ENCODE measurements around the gene BLM. TPM values are rescaled to one million over a fixed set of nuclear protein-coding genes. Genes with fewer than 3 reads are reported as not detected.

The BLM gene
- polyA plus RNA-seq, 1 of the 3 experiments (the other 2 are of a cell fraction): 2.7 TPM

DNA sequence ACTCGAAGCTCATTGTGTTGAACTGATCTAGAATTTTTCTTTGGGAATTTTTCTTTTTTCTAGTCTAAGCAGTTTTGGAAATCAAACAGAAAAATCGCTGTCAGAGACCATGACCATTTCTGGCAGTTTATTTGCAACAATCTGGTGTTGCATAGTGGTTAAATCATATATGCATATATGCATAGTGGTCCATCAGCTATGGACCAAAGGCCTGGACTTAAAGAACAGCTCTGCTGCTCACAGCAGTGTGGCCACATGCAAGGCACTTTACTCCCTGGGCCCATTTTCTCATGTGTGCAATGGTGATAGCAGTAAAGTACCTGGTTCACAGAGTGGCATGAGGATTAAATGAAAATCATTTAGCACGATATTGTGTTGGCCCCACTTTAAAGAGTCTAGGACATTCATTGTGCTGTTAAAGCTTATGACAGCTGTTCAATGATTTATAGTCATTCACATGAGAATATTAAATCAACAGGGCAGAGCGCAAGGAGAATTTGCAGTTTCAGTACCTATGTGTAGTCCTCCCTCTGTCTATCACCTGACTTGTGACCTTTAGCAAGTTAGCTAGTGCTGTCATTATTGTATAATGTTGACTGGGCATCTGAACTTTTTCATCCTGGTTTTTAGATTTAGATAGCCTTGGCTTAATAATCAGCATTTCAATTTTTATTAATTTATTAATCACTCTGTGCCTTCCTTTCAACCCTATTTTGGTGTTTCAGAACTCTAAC lies 46.4 kb downstream of the BLM start:
- no peaks in the 10 kb centered on the region for H4K20me1 ChIP-seq (ENCODE audit: insufficient read depth)
- no peaks in the 10 kb centered on the region for H3K79me2 ChIP-seq (ENCODE audit: insufficient read depth)
- no peak overlapping the region for H3K4me2 ChIP-seq
- DNase-seq: no peak
- CTCF ChIA-PET: interaction anchor here (1.4 to 1.8 kb wide), 2 partner anchors 9 to 122 kb away, joined by 4 to 7 read pairs; no protein-coding TSS in a partner anchor
- no peaks in the 10 kb centered on the region for H3K9me2 ChIP-seq
- no peak overlapping the region for H3K27ac ChIP-seq (ENCODE audit: low read depth in 2 of 2, low read length in 1 of 2)
- POLR2A ChIA-PET: no interaction called here
- TF ChIP-seq ELF1 (IDR thresholded peaks at IDR 0.05) (no peak), NRF1 (IDR thresholded peaks at IDR 0.05; ENCODE audit: low read depth, low read length) (no peak), SIN3A (IDR thresholded peaks at IDR 0.05; ENCODE audit: borderline replicate concordance, low read depth, low read length) (no peak), MAX (IDR thresholded peaks at IDR 0.05; ENCODE audit: low read depth) (no peak), GATA2 (CRISPR knock-in tag; IDR thresholded peaks at IDR 0.05) (no peak), SMC3 (IDR thresholded peaks at IDR 0.05; ENCODE audit: low read depth, low read length) (no peak), FOXM1 (IDR thresholded peaks at IDR 0.05; ENCODE audit: low read depth) (no peak)
- TF ChIP-seq, protein P1, sequence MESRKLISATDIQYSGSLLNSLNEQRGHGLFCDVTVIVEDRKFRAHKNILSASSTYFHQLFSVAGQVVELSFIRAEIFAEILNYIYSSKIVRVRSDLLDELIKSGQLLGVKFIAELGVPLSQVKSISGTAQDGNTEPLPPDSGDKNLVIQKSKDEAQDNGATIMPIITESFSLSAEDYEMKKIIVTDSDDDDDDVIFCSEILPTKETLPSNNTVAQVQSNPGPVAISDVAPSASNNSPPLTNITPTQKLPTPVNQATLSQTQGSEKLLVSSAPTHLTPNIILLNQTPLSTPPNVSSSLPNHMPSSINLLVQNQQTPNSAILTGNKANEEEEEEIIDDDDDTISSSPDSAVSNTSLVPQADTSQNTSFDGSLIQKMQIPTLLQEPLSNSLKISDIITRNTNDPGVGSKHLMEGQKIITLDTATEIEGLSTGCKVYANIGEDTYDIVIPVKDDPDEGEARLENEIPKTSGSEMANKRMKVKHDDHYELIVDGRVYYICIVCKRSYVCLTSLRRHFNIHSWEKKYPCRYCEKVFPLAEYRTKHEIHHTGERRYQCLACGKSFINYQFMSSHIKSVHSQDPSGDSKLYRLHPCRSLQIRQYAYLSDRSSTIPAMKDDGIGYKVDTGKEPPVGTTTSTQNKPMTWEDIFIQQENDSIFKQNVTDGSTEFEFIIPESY (IDR thresholded peaks at IDR 0.05; ENCODE audit: borderline replicate concordance, low read depth): no peak
- no peak overlapping the region for H2AFZ ChIP-seq (ENCODE audit: low read depth)
- H3K9me3 ChIP-seq: no peaks in the 10 kb centered on the region
- H3K36me3 ChIP-seq (replicated peaks in 1 of 2; ENCODE audit: control insufficient read depth in 1 of 2, insufficient read depth in 2 of 2, low read length in 1 of 2): peaks cover 5 to 9% of the 10 kb centered on the region in 2 experiments
- H3K9ac ChIP-seq: no peak overlapping the region
- no peaks in the 10 kb centered on the region for H3K4me1 ChIP-seq (ENCODE audit: control insufficient read depth in 1 of 2, insufficient read depth in 2 of 2, low read depth in 1 of 2, low read length in 1 of 2)
- no peak overlapping the region for H3K4me3 ChIP-seq (ENCODE audit: low read depth in 2 of 2, low read length in 1 of 2)
- no peaks in the 10 kb centered on the region for H3K27me3 ChIP-seq (ENCODE audit: insufficient read depth)
- no peaks in the 10 kb centered on the region for H3F3A ChIP-seq (replicated peaks; ENCODE audit: insufficient read depth)
- WGBS (ENCODE audit: low lambda C conversion rate): 78% methylated on average over 4 of the region's 4 CpGs

- no peaks in the 10 kb centered on the region for H3K9me2 ChIP-seq
- TF ChIP-seq PBX3 (IDR thresholded peaks at IDR 0.05) (no peak), FOSL2 (IDR thresholded peaks at IDR 0.05; ENCODE audit: borderline replicate concordance, low read depth) (no peak), MAX (IDR thresholded peaks at IDR 0.05; ENCODE audit: low read depth) (no peak), IRF3 (IDR thresholded peaks at IDR 0.05; ENCODE audit: low read depth, low read length) (no peak), YY1 (IDR thresholded peaks at IDR 0.05; ENCODE audit: low read depth) (no peak)
- H3K9ac ChIP-seq: no peak overlapping the region
- no peaks in the 10 kb centered on the region for H3K4me1 ChIP-seq (ENCODE audit: control insufficient read depth in 1 of 2, insufficient read depth in 2 of 2, low read depth in 1 of 2, low read length in 1 of 2)
- DNase-seq: no peak
- H3F3A ChIP-seq (replicated peaks; ENCODE audit: insufficient read depth): no peaks in the 10 kb centered on the region
- H3K9me3 ChIP-seq: no peaks in the 10 kb centered on the region
- no peaks in the 10 kb centered on the region for H4K20me1 ChIP-seq (ENCODE audit: insufficient read depth)
- H3K4me3 ChIP-seq (ENCODE audit: low read depth in 2 of 2, low read length in 1 of 2): no peak overlapping the region
- no peak overlapping the region for H3K4me2 ChIP-seq
- no peak overlapping the region for H3K27ac ChIP-seq (ENCODE audit: low read depth in 2 of 2, low read length in 1 of 2)
- H3K27me3 ChIP-seq (ENCODE audit: insufficient read depth): no peaks in the 10 kb centered on the region
- peaks cover 5 to 9% of the 10 kb centered on the region in 2 experiments for H3K36me3 ChIP-seq (replicated peaks in 1 of 2; ENCODE audit: control insufficient read depth in 1 of 2, insufficient read depth in 2 of 2, low read length in 1 of 2)
- no peaks in the 10 kb centered on the region for H3K79me2 ChIP-seq (ENCODE audit: insufficient read depth)
- CTCF ChIA-PET: interaction anchor here (1.0 kb wide), 1 partner anchor 482 kb away, joined by 3 read pairs; no protein-coding TSS in a partner anchor
- POLR2A ChIA-PET: no interaction called here
- 94% methylated on average over 2 of the region's 2 CpGs for WGBS (ENCODE audit: low lambda C conversion rate)
- no peak overlapping the region for H2AFZ ChIP-seq (ENCODE audit: low read depth)
Observed at GRCh38 chr15:90765531-90765930, 48.4 kb downstream of the BLM start.

Data from SK-N-SH (cell line).